K562 (cell line): ENCODE measurements around the gene CD46. TPM values are rescaled to one million over a fixed set of nuclear protein-coding genes. Genes with fewer than 3 reads are reported as not detected.

Experiments
- BCL6 ChIP-seq: fragments of 250-450 bp; sonication (Bioruptor Pico); IDR thresholded peaks from 2 replicates; pipeline ENCODE4 v1.4.0; 2020
- CBX3 ChIP-seq, 2 experiments: IDR thresholded peaks; 1 replicate in 1 of 2; 2 replicates in 1 of 2; pipeline ENCODE4 v1.6.1; 2012; ENCODE audit warnings: inconsistent platforms in 2 of 2, low read length in 2 of 2, borderline replicate concordance in 1 of 2, control low read depth in 1 of 2
- DACH1 ChIP-seq: fragments of 450-650 bp; IDR thresholded peaks from 2 replicates; pipeline ENCODE4 v1.6.1; 2018; ENCODE audit not compliant: partially characterized antibody
- DIDO1 ChIP-seq: fragments of 450-650 bp; IDR thresholded peaks from 2 replicates; pipeline ENCODE4 v1.6.1; 2016; ENCODE audit warnings: low read depth, missing biosample characterization, missing genetic modification characterization
- FOXK1 ChIP-seq: sonication (generic); formaldehyde crosslinking; IDR thresholded peaks from 2 replicates; pipeline ENCODE4 v1.8.0; 2022; ENCODE audit warnings: missing genetic modification reagents, mild to moderate bottlenecking, borderline replicate concordance
- GABPB1 ChIP-seq: sonication (generic); formaldehyde crosslinking; IDR thresholded peaks from 2 replicates; pipeline ENCODE4 v1.8.0; 2022; ENCODE audit warnings: mild to moderate bottlenecking, missing genetic modification reagents
- HDAC6 ChIP-seq: IDR thresholded peaks from 2 replicates; pipeline ENCODE4 v1.6.1; 2012; ENCODE audit warnings: low read depth, mild to moderate bottlenecking, control low read depth, inconsistent platforms, low read length, moderate library complexity
- HMG20A ChIP-seq: fragments of 450-650 bp; formaldehyde crosslinking; conservative IDR thresholded peaks from 2 replicates; pipeline ENCODE4 v1.4.0; 2020; ENCODE audit warnings: mild to moderate bottlenecking, mixed read lengths
- KDM2B ChIP-seq: fragments of 250-450 bp; sonication (Bioruptor Pico); IDR thresholded peaks from 2 replicates; pipeline ENCODE4 v1.8.0; 2021; ENCODE audit warnings: mild to moderate bottlenecking, moderate library complexity
- TAF15 ChIP-seq: fragments of 200-400 bp; formaldehyde crosslinking; IDR thresholded peaks from 2 replicates; pipeline ENCODE4 v1.6.1; 2017; ENCODE audit warnings: mild to moderate bottlenecking, low read depth, low read length, moderate library complexity
- XRCC4 ChIP-seq: IDR thresholded peaks from one replicate; pipeline ENCODE4 v1.6.1; 2011; ENCODE audit not compliant: insufficient read depth, insufficient read length; ENCODE audit errors: extremely low read depth
- ZFP30 ChIP-seq: fragments of 250-450 bp; sonication (Bioruptor Pico); IDR thresholded peaks from 2 replicates; pipeline ENCODE4 v1.8.0; 2022; ENCODE audit warnings: moderate library complexity, mild to moderate bottlenecking, inconsistent platforms, borderline replicate concordance
- polyA plus RNA-seq, 8 experiments: library from polyadenylated mRNA; depleted of rRNA in 4 of 8; stranded (reverse) in 5 of 8; unstranded in 3 of 8; fragments of >200 nt; fragmentation: Nextera tagmentation in 2 of 8; fragmentation: Illumina TruSeq in 1 of 8; extraction: Ambion mirVana in 2 of 8; extraction: Trizol in 1 of 8; gene quantifications; 2 replicates each; pipeline versions ENCODE4 v1.2.1 to v1.2.3, GENCODE V29; 2011 to 2014; ENCODE audit warnings: inconsistent platforms in 1 of 8, missing spikeins in 1 of 8
- total RNA-seq, 7 experiments: library from RNA; depleted of rRNA in 6 of 7; stranded (reverse); fragments of >200 nt in 6 of 7; fragmentation: Illumina TruSeq in 2 of 7; extraction: Trizol in 2 of 7; gene quantifications; 2 replicates each; pipeline versions ENCODE4 v1.2.1 to v1.2.3, GENCODE V29; 2011 to 2021; ENCODE audit warnings: low replicate concordance in 1 of 7
- TF ChIP-seq, protein P1 (sequence below), 2 experiments: fragments of 450-650 bp; conservative IDR thresholded peaks; 2 replicates each; pipeline ENCODE4 v1.6.1; 2017; ENCODE audit warnings: mild to moderate bottlenecking in 2 of 2, moderate library complexity in 2 of 2
- TF ChIP-seq, protein P2 (sequence below): fragments of 450-650 bp; IDR thresholded peaks from 2 replicates; pipeline ENCODE4 v1.6.1; 2017; ENCODE audit warnings: antibody characterized with exemption
- TF ChIP-seq, protein P3 (sequence below), 3 experiments: fragments of 200-800 bp in 1 of 3; sonication (Bioruptor generic) in 1 of 3; sonication (generic) in 1 of 3; formaldehyde crosslinking in 1 of 3; IDR thresholded peaks; 2 replicates each; pipeline versions ENCODE4 v1.6.1 to v1.8.0; 2016 to 2022; ENCODE audit warnings: mild to moderate bottlenecking in 2 of 3, missing compliant biosample characterization in 2 of 3, missing genetic modification characterization in 2 of 3, missing genetic modification reagents in 1 of 3
- TF ChIP-seq, protein P4 (sequence below): fragments of 250-450 bp; sonication (Bioruptor Pico); IDR thresholded peaks from 2 replicates; pipeline ENCODE4 v1.5.0; 2020; ENCODE audit warnings: mild to moderate bottlenecking, borderline replicate concordance
- TF ChIP-seq, protein P5 (sequence below): sonication (generic); formaldehyde crosslinking; IDR thresholded peaks from 2 replicates; pipeline ENCODE4 v1.8.1; 2023; ENCODE audit warnings: mild to moderate bottlenecking, missing genetic modification reagents

CD46 gene
- total and polyA plus RNA-seq, 9 of the 15 experiments (the other 6 are each of a cell fraction or from before 2014, with no cell fraction given) = 87.9 to 374 (median 156) TPM

DNA sequence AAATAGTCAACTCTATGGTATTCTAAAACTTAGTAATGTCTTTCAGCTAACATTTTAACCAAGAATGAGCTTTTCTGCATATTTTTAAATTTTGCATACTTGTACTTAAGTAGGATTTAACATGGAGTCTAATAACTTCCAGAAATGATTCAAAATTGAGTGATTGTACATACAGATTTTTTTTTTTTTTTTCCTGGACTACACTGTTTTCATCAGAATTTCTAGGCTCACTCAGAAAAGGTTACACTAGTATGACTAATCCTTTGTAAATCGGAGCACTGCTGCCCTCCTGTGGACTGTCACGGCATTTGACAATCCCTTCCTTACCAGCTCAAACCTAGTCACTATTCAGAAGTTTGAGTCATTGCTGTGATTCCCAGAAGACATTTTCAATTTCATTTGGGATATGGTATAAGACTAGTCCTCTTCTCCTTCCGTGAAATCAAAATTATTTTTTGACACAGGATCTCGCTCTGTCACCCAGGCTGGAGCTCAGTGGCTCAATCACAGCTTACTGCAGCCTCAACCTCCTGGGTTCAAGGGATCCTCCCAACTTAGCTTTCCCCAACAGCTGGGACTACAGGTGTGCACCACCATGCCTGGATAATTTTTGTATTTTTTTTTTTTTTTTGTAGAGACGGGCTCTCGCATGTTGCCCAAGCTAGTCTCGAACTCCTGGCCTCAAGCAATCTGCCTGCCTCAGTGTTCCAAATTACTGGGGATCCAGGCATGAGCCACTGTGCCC, 45.5 kb downstream of the CD46 start (continued):
- TF ChIP-seq, protein P1, sequence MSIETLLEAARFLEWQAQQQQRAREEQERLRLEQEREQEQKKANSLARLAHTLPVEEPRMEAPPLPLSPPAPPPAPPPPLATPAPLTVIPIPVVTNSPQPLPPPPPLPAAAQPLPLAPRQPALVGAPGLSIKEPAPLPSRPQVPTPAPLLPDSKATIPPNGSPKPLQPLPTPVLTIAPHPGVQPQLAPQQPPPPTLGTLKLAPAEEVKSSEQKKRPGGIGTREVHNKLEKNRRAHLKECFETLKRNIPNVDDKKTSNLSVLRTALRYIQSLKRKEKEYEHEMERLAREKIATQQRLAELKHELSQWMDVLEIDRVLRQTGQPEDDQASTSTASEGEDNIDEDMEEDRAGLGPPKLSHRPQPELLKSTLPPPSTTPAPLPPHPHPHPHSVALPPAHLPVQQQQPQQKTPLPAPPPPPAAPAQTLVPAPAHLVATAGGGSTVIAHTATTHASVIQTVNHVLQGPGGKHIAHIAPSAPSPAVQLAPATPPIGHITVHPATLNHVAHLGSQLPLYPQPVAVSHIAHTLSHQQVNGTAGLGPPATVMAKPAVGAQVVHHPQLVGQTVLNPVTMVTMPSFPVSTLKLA (conservative IDR thresholded peaks at IDR 0.05) = 0 out of 4 replicates have a peak, but pooled peaks of 1 of the 2 experiments have one; percentile 16
- TF ChIP-seq KDM2B = no peak
- TF ChIP-seq, protein P2, sequence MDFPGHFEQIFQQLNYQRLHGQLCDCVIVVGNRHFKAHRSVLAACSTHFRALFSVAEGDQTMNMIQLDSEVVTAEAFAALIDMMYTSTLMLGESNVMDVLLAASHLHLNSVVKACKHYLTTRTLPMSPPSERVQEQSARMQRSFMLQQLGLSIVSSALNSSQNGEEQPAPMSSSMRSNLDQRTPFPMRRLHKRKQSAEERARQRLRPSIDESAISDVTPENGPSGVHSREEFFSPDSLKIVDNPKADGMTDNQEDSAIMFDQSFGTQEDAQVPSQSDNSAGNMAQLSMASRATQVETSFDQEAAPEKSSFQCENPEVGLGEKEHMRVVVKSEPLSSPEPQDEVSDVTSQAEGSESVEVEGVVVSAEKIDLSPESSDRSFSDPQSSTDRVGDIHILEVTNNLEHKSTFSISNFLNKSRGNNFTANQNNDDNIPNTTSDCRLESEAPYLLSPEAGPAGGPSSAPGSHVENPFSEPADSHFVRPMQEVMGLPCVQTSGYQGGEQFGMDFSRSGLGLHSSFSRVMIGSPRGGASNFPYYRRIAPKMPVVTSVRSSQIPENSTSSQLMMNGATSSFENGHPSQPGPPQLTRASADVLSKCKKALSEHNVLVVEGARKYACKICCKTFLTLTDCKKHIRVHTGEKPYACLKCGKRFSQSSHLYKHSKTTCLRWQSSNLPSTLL = no peak
- no peak for TF ChIP-seq TAF15
- no peak for TF ChIP-seq ZFP30 (CRISPR knock-in tag)
- no peak for TF ChIP-seq BCL6 (CRISPR knock-in tag)
- TF ChIP-seq, protein P3, sequence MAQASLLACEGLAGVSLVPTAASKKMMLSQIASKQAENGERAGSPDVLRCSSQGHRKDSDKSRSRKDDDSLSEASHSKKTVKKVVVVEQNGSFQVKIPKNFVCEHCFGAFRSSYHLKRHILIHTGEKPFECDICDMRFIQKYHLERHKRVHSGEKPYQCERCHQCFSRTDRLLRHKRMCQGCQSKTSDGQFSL (CRISPR knock-in tag; IDR thresholded peaks at IDR 0.05) = no peak
- TF ChIP-seq, protein P3 (tag; IDR thresholded peaks at IDR 0.05) = no peak
- no peak for TF ChIP-seq FOXK1
- TF ChIP-seq DIDO1 (tag) = no peak
- TF ChIP-seq, protein P4, sequence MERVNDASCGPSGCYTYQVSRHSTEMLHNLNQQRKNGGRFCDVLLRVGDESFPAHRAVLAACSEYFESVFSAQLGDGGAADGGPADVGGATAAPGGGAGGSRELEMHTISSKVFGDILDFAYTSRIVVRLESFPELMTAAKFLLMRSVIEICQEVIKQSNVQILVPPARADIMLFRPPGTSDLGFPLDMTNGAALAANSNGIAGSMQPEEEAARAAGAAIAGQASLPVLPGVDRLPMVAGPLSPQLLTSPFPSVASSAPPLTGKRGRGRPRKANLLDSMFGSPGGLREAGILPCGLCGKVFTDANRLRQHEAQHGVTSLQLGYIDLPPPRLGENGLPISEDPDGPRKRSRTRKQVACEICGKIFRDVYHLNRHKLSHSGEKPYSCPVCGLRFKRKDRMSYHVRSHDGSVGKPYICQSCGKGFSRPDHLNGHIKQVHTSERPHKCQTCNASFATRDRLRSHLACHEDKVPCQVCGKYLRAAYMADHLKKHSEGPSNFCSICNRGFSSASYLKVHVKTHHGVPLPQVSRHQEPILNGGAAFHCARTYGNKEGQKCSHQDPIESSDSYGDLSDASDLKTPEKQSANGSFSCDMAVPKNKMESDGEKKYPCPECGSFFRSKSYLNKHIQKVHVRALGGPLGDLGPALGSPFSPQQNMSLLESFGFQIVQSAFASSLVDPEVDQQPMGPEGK = no peak
- TF ChIP-seq XRCC4 = no peak
- TF ChIP-seq GABPB1 (CRISPR knock-in tag) = peak; percentile 46; the same call in 1 of the 2 replicates
- TF ChIP-seq CBX3 (IDR thresholded peaks at IDR 0.05; ENCODE audit: borderline replicate concordance in 1 of 2, low read length in 2 of 2) = no peak; a peak in 1 of 3 replicates
- TF ChIP-seq, protein P5, sequence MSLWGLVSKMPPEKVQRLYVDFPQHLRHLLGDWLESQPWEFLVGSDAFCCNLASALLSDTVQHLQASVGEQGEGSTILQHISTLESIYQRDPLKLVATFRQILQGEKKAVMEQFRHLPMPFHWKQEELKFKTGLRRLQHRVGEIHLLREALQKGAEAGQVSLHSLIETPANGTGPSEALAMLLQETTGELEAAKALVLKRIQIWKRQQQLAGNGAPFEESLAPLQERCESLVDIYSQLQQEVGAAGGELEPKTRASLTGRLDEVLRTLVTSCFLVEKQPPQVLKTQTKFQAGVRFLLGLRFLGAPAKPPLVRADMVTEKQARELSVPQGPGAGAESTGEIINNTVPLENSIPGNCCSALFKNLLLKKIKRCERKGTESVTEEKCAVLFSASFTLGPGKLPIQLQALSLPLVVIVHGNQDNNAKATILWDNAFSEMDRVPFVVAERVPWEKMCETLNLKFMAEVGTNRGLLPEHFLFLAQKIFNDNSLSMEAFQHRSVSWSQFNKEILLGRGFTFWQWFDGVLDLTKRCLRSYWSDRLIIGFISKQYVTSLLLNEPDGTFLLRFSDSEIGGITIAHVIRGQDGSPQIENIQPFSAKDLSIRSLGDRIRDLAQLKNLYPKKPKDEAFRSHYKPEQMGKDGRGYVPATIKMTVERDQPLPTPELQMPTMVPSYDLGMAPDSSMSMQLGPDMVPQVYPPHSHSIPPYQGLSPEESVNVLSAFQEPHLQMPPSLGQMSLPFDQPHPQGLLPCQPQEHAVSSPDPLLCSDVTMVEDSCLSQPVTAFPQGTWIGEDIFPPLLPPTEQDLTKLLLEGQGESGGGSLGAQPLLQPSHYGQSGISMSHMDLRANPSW (CRISPR knock-in tag) = no peak
- no peak for TF ChIP-seq HMG20A
- no peak for TF ChIP-seq HDAC6
- no peak for TF ChIP-seq DACH1
